ENCODE measurements around the gene MAIP1. TPM values are rescaled to one million over a fixed set of nuclear protein-coding genes. Genes with fewer than 3 reads are reported as not detected.

Gene MAIP1
- total RNA-seq, 1 donor, result 26.8 TPM

DNA sequence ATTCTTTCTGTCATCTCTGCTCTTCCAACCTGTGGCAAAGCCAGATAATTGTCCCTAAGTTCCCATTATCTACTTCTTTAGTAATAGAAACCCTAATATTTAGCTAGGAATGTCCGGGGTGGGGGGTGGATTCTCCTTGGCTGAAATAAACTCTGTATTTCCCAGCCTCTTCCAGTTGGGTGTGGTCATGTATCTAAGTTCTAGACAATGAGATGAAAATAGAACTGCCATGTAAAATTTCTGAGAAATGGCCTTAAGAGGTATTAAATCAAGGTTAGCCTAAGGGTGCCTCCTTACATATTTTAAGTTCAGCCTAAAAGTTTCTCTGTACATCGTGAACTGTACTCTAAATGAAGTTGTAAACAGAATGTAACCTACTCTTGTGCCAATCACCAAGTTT, 39.5 kb downstream of the MAIP1 start:
- TF ChIP-seq, protein P1, sequence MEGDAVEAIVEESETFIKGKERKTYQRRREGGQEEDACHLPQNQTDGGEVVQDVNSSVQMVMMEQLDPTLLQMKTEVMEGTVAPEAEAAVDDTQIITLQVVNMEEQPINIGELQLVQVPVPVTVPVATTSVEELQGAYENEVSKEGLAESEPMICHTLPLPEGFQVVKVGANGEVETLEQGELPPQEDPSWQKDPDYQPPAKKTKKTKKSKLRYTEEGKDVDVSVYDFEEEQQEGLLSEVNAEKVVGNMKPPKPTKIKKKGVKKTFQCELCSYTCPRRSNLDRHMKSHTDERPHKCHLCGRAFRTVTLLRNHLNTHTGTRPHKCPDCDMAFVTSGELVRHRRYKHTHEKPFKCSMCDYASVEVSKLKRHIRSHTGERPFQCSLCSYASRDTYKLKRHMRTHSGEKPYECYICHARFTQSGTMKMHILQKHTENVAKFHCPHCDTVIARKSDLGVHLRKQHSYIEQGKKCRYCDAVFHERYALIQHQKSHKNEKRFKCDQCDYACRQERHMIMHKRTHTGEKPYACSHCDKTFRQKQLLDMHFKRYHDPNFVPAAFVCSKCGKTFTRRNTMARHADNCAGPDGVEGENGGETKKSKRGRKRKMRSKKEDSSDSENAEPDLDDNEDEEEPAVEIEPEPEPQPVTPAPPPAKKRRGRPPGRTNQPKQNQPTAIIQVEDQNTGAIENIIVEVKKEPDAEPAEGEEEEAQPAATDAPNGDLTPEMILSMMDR (IDR thresholded peaks at IDR 0.05; ENCODE audit: extremely low read depth, low read depth, low read length), result no peak
- H4K20me1 ChIP-seq (ENCODE audit: insufficient read depth, low read length), result no peaks in the 10 kb centered on the region

DNA sequence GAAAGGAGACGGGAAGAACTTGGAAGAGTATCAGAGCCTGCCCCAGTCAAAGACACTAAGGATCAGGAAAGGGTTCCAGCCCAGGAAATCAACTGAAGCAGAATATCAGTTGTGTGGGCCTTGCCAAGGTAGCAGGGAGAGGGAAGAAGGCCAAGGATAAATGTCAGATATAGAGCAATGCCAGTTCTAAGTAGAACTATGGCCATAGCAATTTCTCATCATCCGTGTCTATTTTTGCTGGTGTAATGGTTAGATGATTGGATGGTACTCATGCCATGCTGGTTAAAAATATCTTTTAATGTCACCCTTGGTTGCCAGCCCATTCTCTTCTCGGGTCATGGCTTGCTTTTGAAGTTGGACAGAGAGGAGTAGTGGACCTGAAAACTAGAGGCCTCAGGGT, 41.9 kb downstream of the MAIP1 start:
- TF ChIP-seq, protein P1 (IDR thresholded peaks at IDR 0.05; ENCODE audit: extremely low read depth, low read depth, low read length), result no peak

More for the DNA sequence above, 39.5 kb downstream of the MAIP1 start:
- H3K4me3 ChIP-seq (ENCODE audit: insufficient read depth, low read length), result no peak overlapping the region
- H3K4me2 ChIP-seq (ENCODE audit: insufficient read depth, low read length), result no peak overlapping the region
- no peak overlapping the region for H2AFZ ChIP-seq (ENCODE audit: low read length)
- H3K27me3 ChIP-seq (ENCODE audit: insufficient read depth, low read length), result no peaks in the 10 kb centered on the region
- no peaks in the 10 kb centered on the region for H3K36me3 ChIP-seq (ENCODE audit: insufficient read depth, low read length)
- H3K27ac ChIP-seq (ENCODE audit: low read depth, low read length), result no peak overlapping the region
- no peaks in the 10 kb centered on the region for H3K4me1 ChIP-seq (ENCODE audit: insufficient read depth, low read length)
- no peaks in the 10 kb centered on the region for H3K79me2 ChIP-seq (ENCODE audit: insufficient read depth, low read length)
- no peak for DNase-seq (ENCODE audit: insufficient read length, low spot score, missing footprints)
- H3K9me3 ChIP-seq (ENCODE audit: low read depth, low read length), result no peaks in the 10 kb centered on the region

DNA sequence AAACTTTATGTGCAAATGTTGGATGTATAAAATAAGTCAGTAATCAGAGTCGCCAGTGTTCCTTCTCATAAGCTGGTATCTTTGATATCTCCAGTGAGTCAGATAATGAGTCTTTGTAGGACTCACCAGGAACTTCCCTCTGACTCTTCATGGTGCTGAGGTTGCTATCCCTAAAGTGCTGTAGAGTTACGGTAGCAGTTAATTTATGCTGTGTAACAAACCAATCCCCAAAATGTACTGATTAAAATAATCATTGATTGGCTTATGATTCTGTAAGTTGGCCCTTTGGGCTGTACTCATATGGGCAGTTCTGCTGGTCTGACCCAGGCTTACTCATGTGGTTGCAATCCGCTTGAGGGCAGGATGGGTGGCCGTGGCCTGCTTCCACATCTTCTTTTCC, 43.8 kb downstream of the MAIP1 start:
- Histone ChIP-seq H3K27ac (ENCODE audit: low read depth, low read length) (no peak overlapping the region), H3K4me3 (ENCODE audit: insufficient read depth, low read length) (no peak overlapping the region), H3K36me3 (ENCODE audit: insufficient read depth, low read length) (no peaks in the 10 kb centered on the region), H3K9me3 (ENCODE audit: low read depth, low read length) (no peaks in the 10 kb centered on the region), H3K4me2 (ENCODE audit: insufficient read depth, low read length) (no peak overlapping the region), H3K27me3 (ENCODE audit: insufficient read depth, low read length) (no peaks in the 10 kb centered on the region), H4K20me1 (ENCODE audit: insufficient read depth, low read length) (no peaks in the 10 kb centered on the region), H3K4me1 (ENCODE audit: insufficient read depth, low read length) (no peaks in the 10 kb centered on the region), H2AFZ (ENCODE audit: low read length) (no peak overlapping the region), H3K79me2 (ENCODE audit: insufficient read depth, low read length) (no peaks in the 10 kb centered on the region)
- TF ChIP-seq, protein P1 (IDR thresholded peaks at IDR 0.05; ENCODE audit: extremely low read depth, low read depth, low read length), result no peak
- no peak for DNase-seq (ENCODE audit: insufficient read length, low spot score, missing footprints)

More for the DNA sequence above, 41.9 kb downstream of the MAIP1 start:
- no peak overlapping the region for H3K27ac ChIP-seq (ENCODE audit: low read depth, low read length)
- H3K4me3 ChIP-seq (ENCODE audit: insufficient read depth, low read length), result no peak overlapping the region
- no peaks in the 10 kb centered on the region for H3K4me1 ChIP-seq (ENCODE audit: insufficient read depth, low read length)
- no peaks in the 10 kb centered on the region for H3K36me3 ChIP-seq (ENCODE audit: insufficient read depth, low read length)
- no peaks in the 10 kb centered on the region for H3K27me3 ChIP-seq (ENCODE audit: insufficient read depth, low read length)
- no peaks in the 10 kb centered on the region for H3K9me3 ChIP-seq (ENCODE audit: low read depth, low read length)
- H2AFZ ChIP-seq (ENCODE audit: low read length), result no peak overlapping the region
- H4K20me1 ChIP-seq (ENCODE audit: insufficient read depth, low read length), result no peaks in the 10 kb centered on the region
- H3K79me2 ChIP-seq (ENCODE audit: insufficient read depth, low read length), result no peaks in the 10 kb centered on the region
- H3K4me2 ChIP-seq (ENCODE audit: insufficient read depth, low read length), result no peak overlapping the region
- DNase-seq (ENCODE audit: insufficient read length, low spot score, missing footprints), result no peak

DNA sequence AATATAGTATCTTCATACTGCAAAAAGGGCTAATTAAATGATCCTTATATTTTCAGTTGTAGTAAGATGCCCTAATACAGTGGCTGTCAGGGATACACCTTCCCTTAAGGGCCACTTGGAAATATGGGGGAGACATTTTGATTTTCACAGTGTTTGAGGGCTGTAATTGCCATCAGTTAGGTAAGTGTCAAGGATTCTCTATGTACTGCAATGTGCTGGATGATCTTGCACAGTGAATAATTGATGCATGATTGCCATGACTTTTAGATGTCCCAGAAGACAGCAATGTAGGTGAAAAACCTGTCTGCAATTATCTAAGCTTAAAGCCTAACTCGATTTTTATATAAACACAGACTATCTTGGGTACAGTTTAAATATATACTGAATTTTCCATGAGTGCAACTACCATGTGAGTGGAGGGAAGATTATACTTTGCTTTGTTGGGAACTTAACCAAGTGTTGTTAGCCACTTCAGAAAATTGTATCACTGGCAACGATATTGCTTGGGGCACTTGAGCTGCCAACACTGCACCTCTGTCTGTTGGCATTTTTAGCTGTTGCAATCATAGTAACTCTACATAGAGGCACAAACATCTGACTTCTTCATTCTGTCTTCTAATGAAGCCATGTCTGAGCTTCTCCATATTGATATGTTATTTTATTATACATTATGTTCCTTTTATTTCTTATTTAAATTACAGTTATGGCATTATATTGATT, 45.2 kb downstream of the MAIP1 start:
- Histone ChIP-seq H3K9me3 (ENCODE audit: low read depth, low read length) (no peaks in the 10 kb centered on the region), H3K27me3 (ENCODE audit: insufficient read depth, low read length) (no peaks in the 10 kb centered on the region), H3K79me2 (ENCODE audit: insufficient read depth, low read length) (no peaks in the 10 kb centered on the region), H3K4me1 (ENCODE audit: insufficient read depth, low read length) (no peaks in the 10 kb centered on the region), H3K27ac (ENCODE audit: low read depth, low read length) (no peak overlapping the region), H2AFZ (ENCODE audit: low read length) (no peak overlapping the region), H3K36me3 (ENCODE audit: insufficient read depth, low read length) (no peaks in the 10 kb centered on the region), H3K4me2 (ENCODE audit: insufficient read depth, low read length) (no peak overlapping the region), H3K4me3 (ENCODE audit: insufficient read depth, low read length) (no peak overlapping the region), H4K20me1 (ENCODE audit: insufficient read depth, low read length) (no peaks in the 10 kb centered on the region)
- DNase-seq (ENCODE audit: insufficient read length, low spot score, missing footprints), result no peak
- TF ChIP-seq, protein P1 (IDR thresholded peaks at IDR 0.05; ENCODE audit: extremely low read depth, low read depth, low read length), result no peak
